ENCODE measurements around the gene PLEKHH1.

PLEKHH1 gene

GRCh38 chr14:67508956-67509355, 24.1 kb upstream of the PLEKHH1 start:
- no peak for TF ChIP-seq CTCF (IDR thresholded peaks at IDR 0.05; ENCODE audit: insufficient read depth, low read depth, low read length, missing control alignments)
- no peak overlapping the region for H3K4me3 ChIP-seq (ENCODE audit: low read depth, low read length)
- no peak for DNase-seq (ENCODE audit: low read depth)

GRCh38 chr14:67510121-67510520, 23.0 kb upstream of the PLEKHH1 start:
- TF ChIP-seq CTCF (IDR thresholded peaks at IDR 0.05; ENCODE audit: insufficient read depth, low read depth, low read length, missing control alignments), result no peak
- no peak for DNase-seq (ENCODE audit: low read depth)
- no peak overlapping the region for H3K4me3 ChIP-seq (ENCODE audit: low read depth, low read length)

- H3K4me3 ChIP-seq (ENCODE audit: low read depth, low read length), result no peak overlapping the region
- DNase-seq (ENCODE audit: low read depth), result no peak
- no peak for TF ChIP-seq CTCF (IDR thresholded peaks at IDR 0.05; ENCODE audit: insufficient read depth, low read depth, low read length, missing control alignments)
Measured at GRCh38 chr14:67510836-67511235, 22.3 kb upstream of the PLEKHH1 start.

- no peak for TF ChIP-seq CTCF (IDR thresholded peaks at IDR 0.05; ENCODE audit: insufficient read depth, low read depth, low read length, missing control alignments)
- no peak overlapping the region for H3K4me3 ChIP-seq (ENCODE audit: low read depth, low read length)
- no peak for DNase-seq (ENCODE audit: low read depth)
Measured at GRCh38 chr14:67512463-67513310, 20.4 kb upstream of the PLEKHH1 start.

- no peak for DNase-seq (ENCODE audit: low read depth)
- TF ChIP-seq CTCF (IDR thresholded peaks at IDR 0.05; ENCODE audit: insufficient read depth, low read depth, low read length, missing control alignments), result no peak
- no peak overlapping the region for H3K4me3 ChIP-seq (ENCODE audit: low read depth, low read length)
Measured at GRCh38 chr14:67513631-67514108, 19.4 kb upstream of the PLEKHH1 start.

GRCh38 chr14:67514203-67514607, 18.9 kb upstream of the PLEKHH1 start:
- no peak for DNase-seq (ENCODE audit: low read depth)
- TF ChIP-seq CTCF (IDR thresholded peaks at IDR 0.05; ENCODE audit: insufficient read depth, low read depth, low read length, missing control alignments), result no peak
- no peak overlapping the region for H3K4me3 ChIP-seq (ENCODE audit: low read depth, low read length)

Data from GM12865 (cell line).